Mammary epithelial cell (primary cell): Measurements from ENCODE around the gene GALNT5.

Experiments used
- EZH2 ChIP-seq: IDR thresholded peaks from 2 replicates; pipeline ENCODE4 v1.6.1; 2012; ENCODE audit warnings: low read length, inconsistent platforms, borderline replicate concordance
- TF ChIP-seq, protein P1 (sequence below), 2 donors: IDR thresholded peaks in 1 of 2; conservative IDR thresholded peaks in 1 of 2; 2 replicates each; pipeline ENCODE4 v1.5.1; 2011 to 2012; ENCODE audit warnings: inconsistent platforms in 2 of 2, low read length in 2 of 2, mild to moderate bottlenecking in 2 of 2, control low read depth in 1 of 2, low read depth in 1 of 2; ENCODE audit not compliant: insufficient read depth in 1 of 2; ENCODE audit errors: extremely low read depth in 1 of 2

DNA sequence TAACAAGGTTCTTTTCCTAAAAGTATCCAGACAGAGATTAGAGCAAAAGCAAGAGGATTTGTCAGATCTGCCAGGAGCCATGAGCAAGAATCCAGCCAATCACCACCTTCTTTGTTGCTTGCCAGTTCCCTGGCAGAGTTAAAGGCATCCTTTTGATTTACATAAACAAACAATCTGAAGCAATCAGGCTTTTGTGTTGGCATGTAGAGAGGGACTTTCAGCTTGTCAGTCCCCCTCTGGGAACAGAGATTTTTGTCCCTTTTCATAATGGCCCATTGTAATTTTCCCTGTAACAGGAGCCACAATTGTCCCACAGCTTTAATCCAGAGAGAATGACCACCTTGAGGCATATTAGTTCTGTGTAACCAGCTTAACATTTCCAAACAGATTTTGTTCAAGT is 68.3 kb downstream of the GALNT5 start, which contains the start of gene ERMN:
- TF ChIP-seq, protein P1, sequence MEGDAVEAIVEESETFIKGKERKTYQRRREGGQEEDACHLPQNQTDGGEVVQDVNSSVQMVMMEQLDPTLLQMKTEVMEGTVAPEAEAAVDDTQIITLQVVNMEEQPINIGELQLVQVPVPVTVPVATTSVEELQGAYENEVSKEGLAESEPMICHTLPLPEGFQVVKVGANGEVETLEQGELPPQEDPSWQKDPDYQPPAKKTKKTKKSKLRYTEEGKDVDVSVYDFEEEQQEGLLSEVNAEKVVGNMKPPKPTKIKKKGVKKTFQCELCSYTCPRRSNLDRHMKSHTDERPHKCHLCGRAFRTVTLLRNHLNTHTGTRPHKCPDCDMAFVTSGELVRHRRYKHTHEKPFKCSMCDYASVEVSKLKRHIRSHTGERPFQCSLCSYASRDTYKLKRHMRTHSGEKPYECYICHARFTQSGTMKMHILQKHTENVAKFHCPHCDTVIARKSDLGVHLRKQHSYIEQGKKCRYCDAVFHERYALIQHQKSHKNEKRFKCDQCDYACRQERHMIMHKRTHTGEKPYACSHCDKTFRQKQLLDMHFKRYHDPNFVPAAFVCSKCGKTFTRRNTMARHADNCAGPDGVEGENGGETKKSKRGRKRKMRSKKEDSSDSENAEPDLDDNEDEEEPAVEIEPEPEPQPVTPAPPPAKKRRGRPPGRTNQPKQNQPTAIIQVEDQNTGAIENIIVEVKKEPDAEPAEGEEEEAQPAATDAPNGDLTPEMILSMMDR (conservative IDR thresholded peaks at IDR 0.05 in 1 of 2, IDR thresholded peaks at IDR 0.05 in 1 of 2; ENCODE audit: extremely low read depth in 1 of 2, insufficient read depth in 1 of 2, low read depth in 1 of 2, low read length in 2 of 2) = no peak
- TF ChIP-seq EZH2 = no peak
